ENCODE data around the gene INSL3. TPM values are rescaled to one million over a fixed set of nuclear protein-coding genes. Genes with fewer than 3 reads are reported as not detected.
A peak's percentile ranks its signal among the peaks of the same experiment; 100 is the strongest.

Gene INSL3
- total RNA-seq, 1 donor from 2014 or later, result 0.36 TPM

GRCh38 chr19:17834350-17835181, 13.2 kb upstream of the INSL3 start:
- Mint-ChIP-seq H3K36me3 (ENCODE audit: low read depth, unreplicated experiment) (peaks cover 17% of the 10 kb centered on the region), H3K27me3 (ENCODE audit: unreplicated experiment) (peaks cover 8% of the 10 kb centered on the region), H3K9me3 (ENCODE audit: unreplicated experiment) (no peaks in the 10 kb centered on the region), H3K27ac (ENCODE audit: unreplicated experiment) (no peak overlapping the region), H3K4me1 (ENCODE audit: unreplicated experiment) (peaks cover 5% of the 10 kb centered on the region), H3K4me3 (ENCODE audit: unreplicated experiment) (no peak overlapping the region)
- no peak for DNase-seq (ENCODE audit: low spot score)
- TF ChIP-seq CTCF (IDR thresholded peaks at IDR 0.05; ENCODE audit: unreplicated experiment), result no peak

- Mint-ChIP-seq H3K4me3 (ENCODE audit: unreplicated experiment) (no peak overlapping the region), H3K27me3 (ENCODE audit: unreplicated experiment) (peaks cover 6% of the 10 kb centered on the region), H3K9me3 (ENCODE audit: unreplicated experiment) (no peaks in the 10 kb centered on the region), H3K4me1 (ENCODE audit: unreplicated experiment) (peaks cover 7% of the 10 kb centered on the region), H3K36me3 (ENCODE audit: low read depth, unreplicated experiment) (peaks cover 11% of the 10 kb centered on the region), H3K27ac (ENCODE audit: unreplicated experiment) (no peak overlapping the region)
- TF ChIP-seq CTCF (IDR thresholded peaks at IDR 0.05; ENCODE audit: unreplicated experiment), result no peak
- DNase-seq (ENCODE audit: low spot score), result no peak
Observed at GRCh38 chr19:17832443-17833208, 11.3 kb upstream of the INSL3 start.

GRCh38 chr19:17831419-17831888, 10.1 kb upstream of the INSL3 start:
- Mint-ChIP-seq H3K9me3 (ENCODE audit: unreplicated experiment) (no peaks in the 10 kb centered on the region), H3K27ac (ENCODE audit: unreplicated experiment) (peak overlapping the region; percentile 57), H3K27me3 (ENCODE audit: unreplicated experiment) (peaks cover 6% of the 10 kb centered on the region), H3K4me3 (ENCODE audit: unreplicated experiment) (no peak overlapping the region), H3K36me3 (ENCODE audit: low read depth, unreplicated experiment) (peaks cover 8% of the 10 kb centered on the region), H3K4me1 (ENCODE audit: unreplicated experiment) (peaks cover 5% of the 10 kb centered on the region)
- no peak for DNase-seq (ENCODE audit: low spot score)
- no peak for TF ChIP-seq CTCF (IDR thresholded peaks at IDR 0.05; ENCODE audit: unreplicated experiment)

- no peak overlapping the region for H3K27ac Mint-ChIP-seq (ENCODE audit: unreplicated experiment)
- H3K4me1 Mint-ChIP-seq (ENCODE audit: unreplicated experiment), result peaks cover 4% of the 10 kb centered on the region
- no peaks in the 10 kb centered on the region for H3K9me3 Mint-ChIP-seq (ENCODE audit: unreplicated experiment)
- peaks cover 3% of the 10 kb centered on the region for H3K27me3 Mint-ChIP-seq (ENCODE audit: unreplicated experiment)
- TF ChIP-seq CTCF (IDR thresholded peaks at IDR 0.05; ENCODE audit: unreplicated experiment), result no peak
- DNase-seq (ENCODE audit: low spot score), result peak; percentile 88
- peaks cover 7% of the 10 kb centered on the region for H3K36me3 Mint-ChIP-seq (ENCODE audit: low read depth, unreplicated experiment)
- peak overlapping the region; percentile 35 for H3K4me3 Mint-ChIP-seq (ENCODE audit: unreplicated experiment)
Observed at GRCh38 chr19:17830567-17831418, 9.5 kb upstream of the INSL3 start.

Measured in endothelial cell (in vitro differentiated cells).